AG04449 (cell line): ENCODE data around the gene CAPG.

ENCODE experiments used
- CTCF ChIA-PET: fragments of 350-600 bp; formaldehyde crosslinking; extraction: SDS; loops from one replicate; lab custom pipeline; 2021; ENCODE audit warnings: antibody characterized with exemption; lab: Yijun Ruan, JAX
- POLR2A ChIA-PET: fragments of 400-600, 350-600 bp; formaldehyde crosslinking; extraction: SDS; loops from one replicate; lab custom pipeline; 2020; ENCODE audit warnings: antibody characterized with exemption, inconsistent platforms; lab: Yijun Ruan, JAX
- DNase-seq: peaks from one replicate; pipeline ENCODE4 v3.0.0-alpha.2; 2010; ENCODE audit warnings: low read depth, low spot score
- H3K4me3 ChIP-seq: 2 replicates; pipeline ENCODE4 v1.5.1; 2011; ENCODE audit warnings: low read depth, mild to moderate bottlenecking, control low read depth, low read length
- TF ChIP-seq, protein P1 (sequence below): IDR thresholded peaks from one replicate; pipeline ENCODE4 v1.5.1; 2011; ENCODE audit warnings: mild to moderate bottlenecking, moderate library complexity, low read length, control low read depth, inconsistent platforms; ENCODE audit not compliant: insufficient read depth; ENCODE audit errors: missing control alignments

Gene CAPG

DNA sequence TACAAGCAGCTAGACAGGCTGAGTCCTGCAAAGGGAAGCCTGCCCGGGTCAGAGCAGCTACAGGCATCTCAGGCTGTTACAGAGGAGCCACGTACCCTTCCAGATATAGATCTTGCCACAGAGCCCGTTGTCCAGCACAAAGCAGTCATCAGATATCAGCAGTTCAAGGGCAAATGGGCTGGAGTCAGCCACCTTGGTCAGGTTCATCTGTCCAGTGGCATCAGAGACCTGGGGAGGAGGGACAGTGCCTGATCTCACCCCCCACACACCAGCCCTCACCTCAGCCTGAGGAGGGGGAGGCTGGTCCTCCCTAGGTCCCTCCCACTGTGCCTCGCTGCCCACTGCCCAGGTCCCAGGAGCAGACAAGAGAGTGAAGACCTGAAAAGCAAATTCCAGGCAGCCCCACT, 12.2 kb downstream of the CAPG start:
- no peak overlapping the region for H3K4me3 ChIP-seq
- POLR2A ChIA-PET: no interaction called here
- DNase-seq: no peak
- CTCF ChIA-PET: interaction anchor here (0.9 to 1.4 kb wide), 2 partner anchors 22 to 23 kb away, joined by 3 read pairs; no protein-coding TSS in a partner anchor
- TF ChIP-seq, protein P1, sequence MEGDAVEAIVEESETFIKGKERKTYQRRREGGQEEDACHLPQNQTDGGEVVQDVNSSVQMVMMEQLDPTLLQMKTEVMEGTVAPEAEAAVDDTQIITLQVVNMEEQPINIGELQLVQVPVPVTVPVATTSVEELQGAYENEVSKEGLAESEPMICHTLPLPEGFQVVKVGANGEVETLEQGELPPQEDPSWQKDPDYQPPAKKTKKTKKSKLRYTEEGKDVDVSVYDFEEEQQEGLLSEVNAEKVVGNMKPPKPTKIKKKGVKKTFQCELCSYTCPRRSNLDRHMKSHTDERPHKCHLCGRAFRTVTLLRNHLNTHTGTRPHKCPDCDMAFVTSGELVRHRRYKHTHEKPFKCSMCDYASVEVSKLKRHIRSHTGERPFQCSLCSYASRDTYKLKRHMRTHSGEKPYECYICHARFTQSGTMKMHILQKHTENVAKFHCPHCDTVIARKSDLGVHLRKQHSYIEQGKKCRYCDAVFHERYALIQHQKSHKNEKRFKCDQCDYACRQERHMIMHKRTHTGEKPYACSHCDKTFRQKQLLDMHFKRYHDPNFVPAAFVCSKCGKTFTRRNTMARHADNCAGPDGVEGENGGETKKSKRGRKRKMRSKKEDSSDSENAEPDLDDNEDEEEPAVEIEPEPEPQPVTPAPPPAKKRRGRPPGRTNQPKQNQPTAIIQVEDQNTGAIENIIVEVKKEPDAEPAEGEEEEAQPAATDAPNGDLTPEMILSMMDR: no peak

DNA sequence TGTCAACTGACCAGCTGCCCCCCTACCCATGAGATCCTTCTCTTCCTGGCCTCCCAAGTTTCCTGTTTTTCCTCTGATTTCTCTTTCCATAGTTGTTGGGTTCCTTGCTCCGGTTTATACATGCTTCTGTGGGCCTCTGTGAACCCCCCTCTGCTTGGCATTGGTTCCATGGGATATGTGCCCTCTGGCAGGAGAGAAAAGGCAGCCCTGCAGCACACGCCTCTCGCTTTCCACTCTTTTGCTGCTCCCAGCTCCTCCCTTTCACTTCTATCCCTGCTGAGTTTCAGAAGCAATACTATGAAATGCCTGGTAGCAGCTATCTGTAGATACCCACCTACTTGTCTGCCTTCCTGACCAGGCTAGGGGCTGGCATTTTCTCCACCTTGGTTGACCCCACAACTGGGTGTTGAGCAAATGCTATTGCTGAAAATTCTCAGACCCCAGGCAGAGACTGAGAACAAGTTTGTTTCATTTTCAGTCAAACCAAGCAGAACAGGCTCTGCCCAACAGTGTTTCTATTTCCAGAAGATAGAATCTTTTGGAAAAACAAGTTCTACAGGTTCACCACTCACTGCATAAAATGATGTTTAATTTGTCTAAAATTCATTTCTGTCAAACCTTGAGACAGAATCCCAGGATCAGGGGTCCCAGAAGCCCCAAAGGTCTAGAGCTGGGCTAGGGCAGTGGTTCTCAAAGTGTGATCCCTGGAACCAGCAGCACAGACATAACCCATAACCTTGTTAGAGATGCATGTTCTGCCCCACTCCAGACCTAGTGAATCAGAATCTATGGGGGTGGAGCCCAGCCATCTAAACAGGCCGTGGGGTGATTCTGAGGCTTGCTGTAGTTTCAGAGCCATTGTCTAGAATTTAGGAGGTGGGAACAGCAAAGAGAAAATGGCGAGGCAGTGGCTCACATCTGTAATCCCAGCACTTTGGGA, 13.4 kb downstream of the CAPG start:
- H3K4me3 ChIP-seq: no peak overlapping the region
- TF ChIP-seq, protein P1: no peak
- ChIA-PET POLR2A (no interaction called here), CTCF (interaction anchor here (1.4 kb wide), 1 partner anchor 25 kb away, joined by 3 read pairs; no protein-coding TSS in a partner anchor)
- DNase-seq: no peak

DNA sequence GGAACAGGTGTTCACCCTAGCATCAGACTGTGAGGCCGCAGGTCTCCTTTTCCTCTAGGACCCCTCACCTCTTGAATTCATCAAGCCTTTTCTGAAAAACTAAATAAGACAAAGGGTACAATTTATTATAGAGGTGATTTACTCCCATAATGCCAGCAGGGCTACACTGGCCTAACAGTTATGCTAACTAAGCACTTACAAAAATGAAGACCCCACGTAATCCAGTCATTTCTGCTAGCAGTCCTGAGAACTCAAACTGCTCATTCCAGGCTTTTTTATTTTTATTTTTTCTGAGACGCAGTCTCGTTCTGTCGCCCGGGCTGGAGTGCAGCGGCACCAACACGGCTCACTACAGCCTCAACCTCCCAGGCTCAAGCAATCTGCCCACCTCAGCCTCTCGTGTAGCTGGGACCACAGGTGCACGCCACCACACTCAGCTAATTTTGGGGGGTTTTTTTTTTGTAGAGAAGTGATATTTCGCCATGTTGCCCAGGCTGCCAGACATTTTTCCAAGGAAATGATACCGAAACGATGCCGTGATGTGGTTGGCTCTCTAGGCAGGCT, 14.2 kb downstream of the CAPG start:
- no peak overlapping the region for H3K4me3 ChIP-seq
- TF ChIP-seq, protein P1: no peak
- ChIA-PET CTCF (no interaction called here), POLR2A (no interaction called here)
- DNase-seq: no peak

DNA sequence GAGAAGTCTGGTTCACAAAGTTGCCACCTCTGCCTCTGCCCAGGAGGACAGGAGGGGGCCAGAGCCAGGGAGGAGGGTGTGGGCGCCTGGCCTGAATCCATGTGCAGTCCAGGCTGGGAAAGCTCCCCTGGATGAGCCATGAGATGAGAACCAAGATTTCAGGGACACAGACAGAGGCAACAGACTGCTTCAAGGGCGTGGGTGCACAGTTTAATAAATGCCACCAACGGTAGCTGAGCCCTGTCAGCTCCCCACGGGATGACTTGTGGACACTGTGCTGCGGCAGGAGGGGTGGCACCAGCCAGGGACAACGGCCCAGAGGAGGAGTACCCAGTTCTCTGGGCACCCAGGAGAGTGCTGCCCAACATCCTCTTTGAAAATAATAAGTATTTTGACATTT, 15.2 kb downstream of the CAPG start:
- no peak overlapping the region for H3K4me3 ChIP-seq
- POLR2A ChIA-PET: no interaction called here

DNA sequence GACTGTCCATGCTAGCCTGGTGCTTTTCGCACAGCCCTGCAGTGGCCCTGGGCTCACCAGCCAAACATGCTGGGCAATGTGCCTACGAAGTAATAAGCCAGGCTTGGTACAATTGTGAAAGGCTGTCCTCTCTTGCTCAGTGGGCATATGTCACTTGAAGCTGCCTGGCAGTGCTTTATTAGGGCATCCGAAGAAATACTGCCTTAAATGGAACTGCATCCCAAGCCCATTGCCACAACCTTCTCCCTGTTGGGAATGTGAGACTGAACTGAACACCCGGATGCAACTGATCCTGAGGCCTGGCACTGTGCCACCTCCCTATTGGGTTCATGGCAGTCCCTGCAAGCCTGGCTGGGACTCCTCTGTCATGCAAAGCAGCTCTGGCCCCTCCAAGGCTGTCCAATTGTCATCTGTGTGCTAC, 15.9 kb downstream of the CAPG start:
- DNase-seq: no peak
- ChIA-PET CTCF (interaction anchor here (1.1 to 9.8 kb wide), 3 partner anchors 9 to 159 kb away, joined by 3 to 124 read pairs (median 4); no protein-coding TSS in a partner anchor), POLR2A (interaction anchor here (0.6 kb wide), 1 partner anchor 40 kb away, joined by 3 read pairs; the partner anchor contains the start of genes ELMOD3 and RETSAT)
- no peak overlapping the region for H3K4me3 ChIP-seq
- TF ChIP-seq, protein P1: no peak

More for the DNA sequence above, 15.2 kb downstream of the CAPG start:
- no peak for DNase-seq
- TF ChIP-seq, protein P1: no peak
- CTCF ChIA-PET: interaction anchor here (9.8 kb wide), 1 partner anchor 159 kb away, joined by 124 read pairs; no protein-coding TSS in a partner anchor
